ENCODE measurements around the gene ETV4.
"Not testable (repeated sequence)": the region's sequence is repeated elsewhere in the genome, so short reads cannot be mapped to it uniquely, and the experiment has no call there.

The ETV4 gene

GRCh38 chr17:43509440-43509839 is 36.7 kb downstream of the ETV4 start:
- DNase-seq: not testable (repeated sequence)

DNA sequence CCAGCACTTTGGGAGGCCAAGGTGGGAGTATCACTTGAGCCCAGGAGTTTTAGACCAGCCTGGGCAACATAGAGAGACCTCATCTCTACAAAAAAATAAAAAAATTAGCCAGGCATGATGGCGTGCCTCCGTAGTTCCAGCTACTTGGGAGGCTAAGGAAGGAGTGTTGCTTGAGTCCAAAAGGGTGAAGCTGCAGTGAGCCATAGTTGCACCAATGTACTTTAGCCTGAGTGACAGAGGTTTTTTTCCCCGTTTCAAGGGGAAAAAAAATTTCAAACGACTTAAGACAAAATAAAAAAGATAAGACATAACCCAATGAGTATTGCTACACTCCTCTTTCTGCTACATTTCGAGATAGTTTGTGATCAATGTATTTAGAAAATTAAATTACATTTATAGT is 55.5 kb downstream of the ETV4 start:
- DNase-seq: no peak

DNA sequence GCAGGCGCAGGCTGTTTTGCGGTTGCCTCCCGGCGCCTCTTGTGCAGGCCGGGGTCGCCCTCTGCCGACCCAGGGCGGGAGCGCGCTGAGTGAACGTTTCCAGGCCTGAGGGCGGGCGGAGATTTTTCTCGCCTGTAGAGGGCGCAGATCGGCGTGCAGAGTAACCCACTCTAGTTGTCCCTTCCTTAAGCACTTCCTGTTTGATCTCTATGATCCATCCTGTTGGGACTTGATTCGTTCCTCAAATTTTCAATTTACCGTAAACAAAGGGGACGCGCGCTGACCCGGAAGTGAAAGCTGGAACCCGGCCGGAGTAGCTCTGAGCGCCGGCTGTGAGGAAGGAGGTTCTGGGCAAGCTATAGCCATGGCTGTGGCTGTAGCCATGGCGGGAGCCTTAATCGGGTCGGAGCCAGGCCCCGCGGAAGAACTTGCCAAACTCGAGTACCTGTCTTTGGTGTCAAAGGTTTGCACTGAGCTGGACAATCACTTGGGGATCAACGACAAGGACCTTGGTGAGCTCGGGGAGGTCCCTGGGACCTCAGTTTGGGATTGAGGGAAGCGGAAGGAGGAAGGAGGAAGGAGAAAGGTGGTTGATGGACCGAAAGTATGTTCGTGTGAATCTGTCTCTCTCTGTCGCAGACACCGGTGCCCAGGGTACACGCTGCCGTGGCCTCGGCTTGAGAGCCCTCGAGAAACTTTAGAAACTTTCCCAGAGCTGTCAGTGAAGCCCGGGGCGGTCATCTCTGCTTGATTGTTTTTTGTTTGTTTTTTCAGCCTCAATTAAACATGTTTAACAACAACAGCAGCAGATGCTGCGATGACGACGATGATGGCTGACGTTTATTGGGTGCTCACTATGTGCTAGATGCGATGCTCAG is 62.2 kb downstream of the ETV4 start, which contains the start of gene DHX8:
TSS of gene DHX8 (plus strand) at position 302 of the 878 bp plus-strand sequence. CDS start at position 365, 63 bp downstream.
- DNase-seq: peak; percentile 99

- no peak for DNase-seq
Measured at GRCh38 chr17:43482103-43483012, 63.8 kb downstream of the ETV4 start.

DNA sequence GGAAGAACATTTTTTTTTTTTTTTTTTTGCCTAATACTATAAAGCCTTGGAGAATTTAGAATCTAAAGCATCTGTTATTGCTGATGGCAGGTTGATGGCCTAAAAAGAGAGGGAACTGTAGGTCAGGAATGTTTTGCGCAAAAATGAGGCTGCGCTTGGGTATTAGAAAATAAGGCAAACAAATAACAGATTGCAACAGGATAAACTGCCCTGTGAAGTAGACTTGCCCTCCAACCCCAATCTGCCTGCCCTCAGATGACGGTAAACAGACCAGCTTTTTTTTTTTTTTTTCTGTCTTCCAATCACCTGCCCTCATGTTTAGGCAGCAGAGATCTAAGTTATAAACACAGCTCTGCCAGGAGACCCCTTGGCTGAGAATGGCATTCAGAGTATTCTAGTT is 66.2 kb downstream of the ETV4 start:
- no peak for DNase-seq

All from fibroblast of skin of scalp (primary cell).